ENCODE results near the gene ABCC4. TPM values are rescaled to one million over a fixed set of nuclear protein-coding genes. Genes with fewer than 3 reads are reported as not detected.

The ABCC4 gene
- total and polyA plus RNA-seq, 4 donors: 0.74 to 22.5 (median 2.0) TPM

DNA sequence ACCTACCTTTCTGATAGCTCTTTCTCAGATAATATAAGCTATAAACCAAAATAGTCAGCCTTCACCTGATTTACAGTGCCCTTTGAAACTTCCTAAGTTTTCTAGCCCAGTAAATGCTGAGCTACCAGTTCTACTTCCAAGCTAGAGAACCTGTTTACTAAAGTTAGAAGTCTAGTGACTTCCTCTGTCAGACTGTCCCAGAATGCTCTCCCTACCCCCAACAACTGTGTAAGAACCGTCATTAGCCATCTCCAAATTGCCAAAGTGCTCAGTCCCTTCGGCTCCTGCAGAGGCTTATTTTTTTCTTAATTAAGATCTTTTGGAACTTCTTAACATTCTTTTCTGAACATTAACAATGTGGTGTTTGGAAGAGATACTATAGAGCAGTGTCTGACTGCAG lies 3.2 kb upstream of the ABCC4 start (continued):
- TF ChIP-seq GABPA (IDR thresholded peaks at IDR 0.05 in 1 of 2, conservative IDR thresholded peaks at IDR 0.05 in 1 of 2) (no peak), FOXA1 (IDR thresholded peaks at IDR 0.05) (no peak)
- TF ChIP-seq, protein P1, sequence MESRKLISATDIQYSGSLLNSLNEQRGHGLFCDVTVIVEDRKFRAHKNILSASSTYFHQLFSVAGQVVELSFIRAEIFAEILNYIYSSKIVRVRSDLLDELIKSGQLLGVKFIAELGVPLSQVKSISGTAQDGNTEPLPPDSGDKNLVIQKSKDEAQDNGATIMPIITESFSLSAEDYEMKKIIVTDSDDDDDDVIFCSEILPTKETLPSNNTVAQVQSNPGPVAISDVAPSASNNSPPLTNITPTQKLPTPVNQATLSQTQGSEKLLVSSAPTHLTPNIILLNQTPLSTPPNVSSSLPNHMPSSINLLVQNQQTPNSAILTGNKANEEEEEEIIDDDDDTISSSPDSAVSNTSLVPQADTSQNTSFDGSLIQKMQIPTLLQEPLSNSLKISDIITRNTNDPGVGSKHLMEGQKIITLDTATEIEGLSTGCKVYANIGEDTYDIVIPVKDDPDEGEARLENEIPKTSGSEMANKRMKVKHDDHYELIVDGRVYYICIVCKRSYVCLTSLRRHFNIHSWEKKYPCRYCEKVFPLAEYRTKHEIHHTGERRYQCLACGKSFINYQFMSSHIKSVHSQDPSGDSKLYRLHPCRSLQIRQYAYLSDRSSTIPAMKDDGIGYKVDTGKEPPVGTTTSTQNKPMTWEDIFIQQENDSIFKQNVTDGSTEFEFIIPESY (IDR thresholded peaks at IDR 0.05): no peak

DNA sequence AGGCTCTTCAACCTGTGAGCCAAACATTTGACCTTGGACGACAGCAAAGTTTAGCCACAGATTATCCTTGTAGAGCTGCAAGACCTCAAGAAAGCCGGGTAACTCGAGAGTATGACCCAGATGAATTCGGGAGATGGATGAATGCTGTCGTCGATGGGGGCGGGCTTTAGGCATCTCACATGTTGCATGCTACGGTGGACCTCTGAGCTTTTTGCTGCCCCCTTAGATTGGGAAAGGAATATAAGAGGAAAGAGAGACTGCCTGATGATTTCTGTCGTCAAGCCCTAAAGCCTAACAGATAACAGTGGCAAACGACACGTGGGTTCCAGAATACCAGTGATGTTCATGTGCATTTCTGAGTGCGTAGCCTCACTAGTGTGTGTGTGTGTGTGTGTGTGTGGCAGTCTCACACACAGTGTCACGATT lies 730 bp upstream of the ABCC4 start:
- Histone ChIP-seq H3K36me3 (ENCODE audit: control insufficient read depth in 4 of 4, insufficient read depth in 3 of 4, low read depth in 1 of 4, low read length in 3 of 4) (no peaks in the 10 kb centered on the region), H3K9me3 (ENCODE audit: control insufficient read depth in 4 of 4, low read length in 3 of 4) (no peaks in the 10 kb centered on the region), H3K4me3 (ENCODE audit: low read depth in 1 of 3, low read length in 3 of 3) (peak overlapping the region in 2 of 3 donors; percentile 58 to 69), H3K4me1 (ENCODE audit: control insufficient read depth in 4 of 4, insufficient read depth in 4 of 4, low read length in 3 of 4) (peaks cover 2 to 31% (median 23%) of the 10 kb centered on the region in 4 donors), H3K27me3 (ENCODE audit: control insufficient read depth in 4 of 4, insufficient read depth in 4 of 4, low read length in 3 of 4) (no peaks in the 10 kb centered on the region), H3K9ac (ENCODE audit: low read depth in 1 of 2, low read length in 2 of 2) (no peak overlapping the region), H3K27ac (ENCODE audit: low read depth in 1 of 2, low read length in 2 of 2) (no peak overlapping the region)
- TF ChIP-seq HNF4A (conservative IDR thresholded peaks at IDR 0.05) (no peak), NR2F2 (IDR thresholded peaks at IDR 0.05) (no peak), EGR1 (IDR thresholded peaks at IDR 0.05; ENCODE audit: low read depth in 2 of 2) (no peak), FOXA1 (IDR thresholded peaks at IDR 0.05) (no peak), FOXA2 (IDR thresholded peaks at IDR 0.05) (no peak), SP1 (IDR thresholded peaks at IDR 0.05) (no peak), YY1 (IDR thresholded peaks at IDR 0.05) (no peak), RXRA (IDR thresholded peaks at IDR 0.05) (no peak), RAD21 (IDR thresholded peaks at IDR 0.05) (no peak), JUND (IDR thresholded peaks at IDR 0.05) (no peak), TAF1 (conservative IDR thresholded peaks at IDR 0.05) (no peak), GABPA (IDR thresholded peaks at IDR 0.05 in 1 of 2, conservative IDR thresholded peaks at IDR 0.05 in 1 of 2) (no peak), HNF4G (IDR thresholded peaks at IDR 0.05) (no peak)
- TF ChIP-seq, protein P2, sequence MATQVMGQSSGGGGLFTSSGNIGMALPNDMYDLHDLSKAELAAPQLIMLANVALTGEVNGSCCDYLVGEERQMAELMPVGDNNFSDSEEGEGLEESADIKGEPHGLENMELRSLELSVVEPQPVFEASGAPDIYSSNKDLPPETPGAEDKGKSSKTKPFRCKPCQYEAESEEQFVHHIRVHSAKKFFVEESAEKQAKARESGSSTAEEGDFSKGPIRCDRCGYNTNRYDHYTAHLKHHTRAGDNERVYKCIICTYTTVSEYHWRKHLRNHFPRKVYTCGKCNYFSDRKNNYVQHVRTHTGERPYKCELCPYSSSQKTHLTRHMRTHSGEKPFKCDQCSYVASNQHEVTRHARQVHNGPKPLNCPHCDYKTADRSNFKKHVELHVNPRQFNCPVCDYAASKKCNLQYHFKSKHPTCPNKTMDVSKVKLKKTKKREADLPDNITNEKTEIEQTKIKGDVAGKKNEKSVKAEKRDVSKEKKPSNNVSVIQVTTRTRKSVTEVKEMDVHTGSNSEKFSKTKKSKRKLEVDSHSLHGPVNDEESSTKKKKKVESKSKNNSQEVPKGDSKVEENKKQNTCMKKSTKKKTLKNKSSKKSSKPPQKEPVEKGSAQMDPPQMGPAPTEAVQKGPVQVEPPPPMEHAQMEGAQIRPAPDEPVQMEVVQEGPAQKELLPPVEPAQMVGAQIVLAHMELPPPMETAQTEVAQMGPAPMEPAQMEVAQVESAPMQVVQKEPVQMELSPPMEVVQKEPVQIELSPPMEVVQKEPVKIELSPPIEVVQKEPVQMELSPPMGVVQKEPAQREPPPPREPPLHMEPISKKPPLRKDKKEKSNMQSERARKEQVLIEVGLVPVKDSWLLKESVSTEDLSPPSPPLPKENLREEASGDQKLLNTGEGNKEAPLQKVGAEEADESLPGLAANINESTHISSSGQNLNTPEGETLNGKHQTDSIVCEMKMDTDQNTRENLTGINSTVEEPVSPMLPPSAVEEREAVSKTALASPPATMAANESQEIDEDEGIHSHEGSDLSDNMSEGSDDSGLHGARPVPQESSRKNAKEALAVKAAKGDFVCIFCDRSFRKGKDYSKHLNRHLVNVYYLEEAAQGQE (IDR thresholded peaks at IDR 0.05): no peak
- TF ChIP-seq, protein P1 (IDR thresholded peaks at IDR 0.05): no peak
- TF ChIP-seq, protein P3, sequence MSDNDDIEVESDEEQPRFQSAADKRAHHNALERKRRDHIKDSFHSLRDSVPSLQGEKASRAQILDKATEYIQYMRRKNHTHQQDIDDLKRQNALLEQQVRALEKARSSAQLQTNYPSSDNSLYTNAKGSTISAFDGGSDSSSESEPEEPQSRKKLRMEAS (IDR thresholded peaks at IDR 0.05): no peak
- TF ChIP-seq, protein P4, sequence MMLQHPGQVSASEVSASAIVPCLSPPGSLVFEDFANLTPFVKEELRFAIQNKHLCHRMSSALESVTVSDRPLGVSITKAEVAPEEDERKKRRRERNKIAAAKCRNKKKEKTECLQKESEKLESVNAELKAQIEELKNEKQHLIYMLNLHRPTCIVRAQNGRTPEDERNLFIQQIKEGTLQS (IDR thresholded peaks at IDR 0.05): no peak
- TF ChIP-seq, protein P5, sequence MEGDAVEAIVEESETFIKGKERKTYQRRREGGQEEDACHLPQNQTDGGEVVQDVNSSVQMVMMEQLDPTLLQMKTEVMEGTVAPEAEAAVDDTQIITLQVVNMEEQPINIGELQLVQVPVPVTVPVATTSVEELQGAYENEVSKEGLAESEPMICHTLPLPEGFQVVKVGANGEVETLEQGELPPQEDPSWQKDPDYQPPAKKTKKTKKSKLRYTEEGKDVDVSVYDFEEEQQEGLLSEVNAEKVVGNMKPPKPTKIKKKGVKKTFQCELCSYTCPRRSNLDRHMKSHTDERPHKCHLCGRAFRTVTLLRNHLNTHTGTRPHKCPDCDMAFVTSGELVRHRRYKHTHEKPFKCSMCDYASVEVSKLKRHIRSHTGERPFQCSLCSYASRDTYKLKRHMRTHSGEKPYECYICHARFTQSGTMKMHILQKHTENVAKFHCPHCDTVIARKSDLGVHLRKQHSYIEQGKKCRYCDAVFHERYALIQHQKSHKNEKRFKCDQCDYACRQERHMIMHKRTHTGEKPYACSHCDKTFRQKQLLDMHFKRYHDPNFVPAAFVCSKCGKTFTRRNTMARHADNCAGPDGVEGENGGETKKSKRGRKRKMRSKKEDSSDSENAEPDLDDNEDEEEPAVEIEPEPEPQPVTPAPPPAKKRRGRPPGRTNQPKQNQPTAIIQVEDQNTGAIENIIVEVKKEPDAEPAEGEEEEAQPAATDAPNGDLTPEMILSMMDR (IDR thresholded peaks at IDR 0.05; ENCODE audit: low read depth, low read length, missing input control): no peak
- WGBS: 37% methylated on average over 13 of the region's 13 CpGs
- no peak for DNase-seq (ENCODE audit: low spot score)
